K562 (cell line): ENCODE data around the gene SDK1. TPM values are rescaled to one million over a fixed set of nuclear protein-coding genes. Genes with fewer than 3 reads are reported as not detected.

ENCODE experiments used
- ATAC-seq: fragments of 200-7000 bp; cut with Tn5 transposase; 3 replicates; pipeline ENCODE4 v1.9.1; 2020; ENCODE audit warnings: moderate library complexity
- BruUV-seq: library from RNA; stranded (reverse); fragments of 400-500 nt; replicated peaks from 2 replicates; lab custom pipeline; 2021; lab: Mats Ljungman, UMichigan
- CTCF ChIA-PET: fragments of 300-600 bp; formaldehyde crosslinking; extraction: SDS; loops from one replicate; lab custom pipeline; 2021; ENCODE audit warnings: low intra/inter-chr PET ratio; lab: Yijun Ruan, JAX
- POLR2A ChIA-PET: fragments of 300-600, 350-650 bp; sonication (Branson Sonifier 250); formaldehyde crosslinking; extraction: SDS; loops from one replicate; lab custom pipeline; 2021; ENCODE audit warnings: antibody characterized with exemption, inconsistent platforms; lab: Yijun Ruan, JAX
- DNase-seq, 4 experiments: peaks; one replicate each; pipeline versions ENCODE4 v3.0.0 to v3.0.0-alpha.2; 2011 to 2018; ENCODE audit warnings: low spot score in 3 of 4, mixed read lengths in 3 of 4; ENCODE audit errors: extremely low read depth in 1 of 4
- FAIRE-seq: peaks from 2 replicates; lab custom pipeline; 2011; peaks lifted over from hg19 to GRCh38; lab: Jason Lieb, UNC
- H2AFZ ChIP-seq: 2 replicates; pipeline ENCODE4 v1.6.0; 2011; ENCODE audit warnings: low read depth, low read length, control low read depth, inconsistent platforms
- H3K27ac ChIP-seq: fragments of 200-600 bp; 3 replicates; pipeline ENCODE4 v1.8.0; 2011; ENCODE audit warnings: low read depth, mild to moderate bottlenecking, control low read depth, inconsistent platforms, low read length, moderate library complexity, mixed read lengths; ENCODE audit errors: extremely low read depth
- H3K27me3 ChIP-seq, 2 experiments: fragments of 300-600 bp in 1 of 2; 2 replicates in 1 of 2; 3 replicates in 1 of 2; pipeline versions ENCODE4 v1.6.0 to v1.8.0; 2011; ENCODE audit warnings: inconsistent platforms in 2 of 2, low read length in 2 of 2, mild to moderate bottlenecking in 1 of 2, mixed read lengths in 1 of 2, moderate library complexity in 1 of 2; ENCODE audit not compliant: control insufficient read depth in 2 of 2, insufficient read depth in 2 of 2
- H3K36me3 ChIP-seq: fragments of 300-600 bp; 3 replicates; pipeline ENCODE4 v1.8.0; 2011; ENCODE audit warnings: mild to moderate bottlenecking, low read length, inconsistent platforms; ENCODE audit not compliant: control insufficient read depth, insufficient read depth
- H3K4me1 ChIP-seq, 2 experiments: fragments of 200-600 bp in 1 of 2; replicated peaks in 1 of 2; 2 replicates in 1 of 2; 3 replicates in 1 of 2; pipeline versions ENCODE4 v1.5.1 to v1.8.0; 2011; ENCODE audit warnings: inconsistent platforms in 2 of 2, low read length in 2 of 2, mild to moderate bottlenecking in 1 of 2, mixed read lengths in 1 of 2, moderate library complexity in 1 of 2; ENCODE audit not compliant: control insufficient read depth in 2 of 2, insufficient read depth in 2 of 2
- H3K4me2 ChIP-seq: 2 replicates; pipeline ENCODE4 v1.6.1; 2011; ENCODE audit warnings: low read length, control low read depth, inconsistent platforms, mixed read lengths; ENCODE audit not compliant: insufficient read depth
- H3K4me3 ChIP-seq: fragments of 200-600 bp; sonication (generic), shearing (Covaris generic); 2 replicates; pipeline ENCODE4 v1.5.1; 2016; ENCODE audit warnings: control low read depth, inconsistent platforms
- H3K79me2 ChIP-seq: fragments of 200-600 bp; 3 replicates; pipeline ENCODE4 v1.8.0; 2011; ENCODE audit warnings: low read length, inconsistent platforms; ENCODE audit not compliant: control insufficient read depth, insufficient read depth
- H3K9ac ChIP-seq, 2 experiments: 2 replicates each; pipeline versions ENCODE4 v1.6.0 to v1.6.1; 2011; ENCODE audit warnings: low read depth in 2 of 2, low read length in 2 of 2, control low read depth in 1 of 2, inconsistent platforms in 1 of 2, mild to moderate bottlenecking in 1 of 2, mixed read lengths in 1 of 2; ENCODE audit not compliant: insufficient read depth in 1 of 2
- H3K9me1 ChIP-seq: one replicate; pipeline ENCODE4 v1.6.0; 2011; ENCODE audit warnings: inconsistent platforms, mild to moderate bottlenecking, low read length, moderate library complexity; ENCODE audit not compliant: control insufficient read depth, insufficient read depth
- H3K9me3 ChIP-seq: replicated peaks from 2 replicates; pipeline ENCODE4 v1.5.1; 2011; ENCODE audit warnings: low read depth, low read length, inconsistent platforms; ENCODE audit not compliant: control insufficient read depth, insufficient read depth
- H4K20me1 ChIP-seq: replicated peaks from 2 replicates; pipeline ENCODE4 v1.6.1; 2011; ENCODE audit warnings: low read length, inconsistent platforms, mixed read lengths; ENCODE audit not compliant: control insufficient read depth, insufficient read depth
- BHLHE40 ChIP-seq: IDR thresholded peaks from 2 replicates; pipeline ENCODE4 v1.6.1; 2011; ENCODE audit warnings: low read length, improper control_type of control experiment
- DACH1 ChIP-seq: fragments of 450-650 bp; IDR thresholded peaks from 2 replicates; pipeline ENCODE4 v1.6.1; 2018; ENCODE audit not compliant: partially characterized antibody
- DDX20 ChIP-seq: fragments of 450-650 bp; IDR thresholded peaks from 2 replicates; pipeline ENCODE4 v1.6.1; 2016; ENCODE audit warnings: missing genetic modification characterization, low read depth, mild to moderate bottlenecking, missing compliant biosample characterization, moderate library complexity
- EP400 ChIP-seq: fragments of 450-650 bp; IDR thresholded peaks from 2 replicates; pipeline ENCODE4 v1.6.1; 2017; ENCODE audit warnings: antibody characterized with exemption, mild to moderate bottlenecking, moderate library complexity
- MCM2 ChIP-seq: fragments of 450-650 bp; IDR thresholded peaks from 2 replicates; pipeline ENCODE4 v1.6.1; 2017; ENCODE audit warnings: low read depth, mild to moderate bottlenecking
- MYNN ChIP-seq, 2 experiments: sonication (generic); formaldehyde crosslinking in 1 of 2; IDR thresholded peaks; 2 replicates each; pipeline versions ENCODE4 v1.5.0 to v1.6.1; 2016 to 2020; ENCODE audit warnings: antibody characterized with exemption in 1 of 2, missing genetic modification reagents in 1 of 2
- NBN ChIP-seq: fragments of 450-650 bp; IDR thresholded peaks from 2 replicates; pipeline ENCODE4 v1.6.1; 2016; ENCODE audit warnings: low read depth, mild to moderate bottlenecking
- NCOA2 ChIP-seq, 2 experiments: fragments of 450-650 bp; IDR thresholded peaks; 2 replicates each; pipeline ENCODE4 v1.6.1; 2018; ENCODE audit warnings: mild to moderate bottlenecking in 2 of 2, moderate library complexity in 1 of 2; ENCODE audit not compliant: partially characterized antibody in 2 of 2
- PRDM10 ChIP-seq: fragments of 450-650 bp; IDR thresholded peaks from 2 replicates; pipeline ENCODE4 v1.6.1; 2018; ENCODE audit not compliant: partially characterized antibody
- PREB ChIP-seq: sonication (generic); formaldehyde crosslinking; IDR thresholded peaks from 2 replicates; pipeline ENCODE4 v1.8.1; 2023; ENCODE audit warnings: mild to moderate bottlenecking, missing genetic modification reagents
- RBBP5 ChIP-seq: fragments of 200-600 bp; sonication (generic); IDR thresholded peaks from 2 replicates; pipeline ENCODE4 v1.6.1; 2012; ENCODE audit warnings: borderline replicate concordance, mild to moderate bottlenecking, low read length, control low read depth, inconsistent platforms; ENCODE audit not compliant: insufficient read depth, poor library complexity, severe bottlenecking
- RUNX1 ChIP-seq: sonication (generic); IDR thresholded peaks from 2 replicates; pipeline ENCODE4 v1.6.1; 2016; ENCODE audit warnings: antibody characterized with exemption, low read depth
- SLC30A9 ChIP-seq: fragments of 250-450 bp; sonication (Bioruptor Pico); IDR thresholded peaks from 2 replicates; pipeline ENCODE4 v1.8.0; 2022; ENCODE audit warnings: mild to moderate bottlenecking, moderate library complexity
- SOX6 ChIP-seq: fragments of 450-650 bp; IDR thresholded peaks from 2 replicates; pipeline ENCODE4 v1.6.1; 2014; ENCODE audit warnings: mild to moderate bottlenecking
- ZFP36 ChIP-seq: fragments of 150-350 bp; IDR thresholded peaks from 2 replicates; pipeline ENCODE4 v1.6.1; 2018; ENCODE audit warnings: low read length, low read depth; ENCODE audit not compliant: partially characterized antibody
- ZNF274 ChIP-seq: IDR thresholded peaks from 2 replicates; pipeline ENCODE4 v1.6.1; 2011; ENCODE audit warnings: low read depth, mild to moderate bottlenecking, low read length, moderate library complexity, borderline replicate concordance
- WGBS: fragments of 100-300 bp; shearing (Covaris generic); methylation state at CpG from one replicate; pipeline ENCODE4 v1.1.6; 2016; ENCODE audit warnings: low coverage, mixed read lengths; ENCODE audit not compliant: insufficient coverage; ENCODE audit errors: missing lambda C conversion rate; 5-methylcytosine and 5-hydroxymethylcytosine counted together
- in situ Hi-C: fragments of 300-500 bp; cut with MboI; formaldehyde crosslinking; loops from 4 replicates; pipeline ENCODE4 v1.15.0; 2018; ENCODE audit warnings: inconsistent platforms, mixed read lengths
- intact Hi-C: fragments of 100-400 bp; cut with micrococcal nuclease; formaldehyde crosslinking; loops from 2 replicates; pipeline ENCODE4 v1.14.2; 2022
- polyA plus RNA-seq, 8 experiments: library from polyadenylated mRNA; depleted of rRNA in 4 of 8; stranded (reverse) in 5 of 8; unstranded in 3 of 8; fragments of >200 nt; fragmentation: Nextera tagmentation in 2 of 8; fragmentation: Illumina TruSeq in 1 of 8; extraction: Ambion mirVana in 2 of 8; extraction: Trizol in 1 of 8; gene quantifications; 2 replicates each; pipeline versions ENCODE4 v1.2.1 to v1.2.3, GENCODE V29; 2011 to 2014; ENCODE audit warnings: inconsistent platforms in 1 of 8, missing spikeins in 1 of 8
- total RNA-seq, 7 experiments: library from RNA; depleted of rRNA in 6 of 7; stranded (reverse); fragments of >200 nt in 6 of 7; fragmentation: Illumina TruSeq in 2 of 7; extraction: Trizol in 2 of 7; gene quantifications; 2 replicates each; pipeline versions ENCODE4 v1.2.1 to v1.2.3, GENCODE V29; 2011 to 2021; ENCODE audit warnings: low replicate concordance in 1 of 7

Gene SDK1
- total and polyA plus RNA-seq, 9 of the 15 experiments (the other 6 are each of a cell fraction or from before 2014, with no cell fraction given) = 0.16 TPM; not detected in 8

GRCh38 chr7:4189131-4189570, 888.1 kb downstream of the SDK1 start:
- DNase-seq = no peak
- no peak for ATAC-seq
- FAIRE-seq = no peak
- H3K36me3 ChIP-seq = no peaks in the 10 kb centered on the region
- ChIA-PET POLR2A (interaction anchor here (0.7 to 1.6 kb wide), 2 partner anchors 21 to 194 kb away, joined by 3 to 7 read pairs; no protein-coding TSS in a partner anchor), CTCF (no interaction called here)
- peaks cover 3% of the 10 kb centered on the region; the same call in 1 of the 2 replicates for H4K20me1 ChIP-seq
- WGBS = 3% methylated on average over 13 of the region's 14 CpGs
- H3K27me3 ChIP-seq = peaks cover 6 to 37% of the 10 kb centered on the region in 2 experiments; a peak in 3 of 5 replicates
- no peaks in the 10 kb centered on the region for H3K4me1 ChIP-seq
- H3K9me1 ChIP-seq = no peaks in the 10 kb centered on the region
- no peak overlapping the region for H3K4me3 ChIP-seq
- H3K79me2 ChIP-seq = no peaks in the 10 kb centered on the region
- BruUV-seq = no TSS peak
- no peaks in the 10 kb centered on the region for H3K9me3 ChIP-seq
- H3K9ac ChIP-seq = no peak overlapping the region
- H2AFZ ChIP-seq = no peak overlapping the region
- in situ Hi-C loops = no loop called here
- H3K27ac ChIP-seq = no peak overlapping the region
- TF ChIP-seq MYNN (IDR thresholded peaks at IDR 0.05) = no peak
- TF ChIP-seq MYNN (CRISPR knock-in tag; IDR thresholded peaks at IDR 0.05) = no peak
- no peak for TF ChIP-seq MCM2
- no peak for TF ChIP-seq NCOA2 (IDR thresholded peaks at IDR 0.05; ENCODE audit: partially characterized antibody in 2 of 2)
- no peak for TF ChIP-seq BHLHE40
- no peak for TF ChIP-seq PREB (CRISPR knock-in tag)
- no peak for TF ChIP-seq ZNF274
- TF ChIP-seq NBN = no peak
- no peak for TF ChIP-seq DDX20 (tag)
- no peak for TF ChIP-seq ZFP36
- no peak for TF ChIP-seq DACH1
- TF ChIP-seq SLC30A9 (CRISPR knock-in tag) = no peak
- TF ChIP-seq SOX6 = no peak
- no peak for TF ChIP-seq RBBP5
- no peak for TF ChIP-seq EP400
- TF ChIP-seq PRDM10 = no peak
- no peak for TF ChIP-seq RUNX1
- intact Hi-C loops = no loop called here
- H3K4me2 ChIP-seq = no peak overlapping the region
